Cardiac fibroblast (primary cell): ENCODE measurements around the gene WWTR1.

ENCODE experiments used
- DNase-seq, 2 donors: peaks; one replicate each; pipeline versions ENCODE4 v3.0.0 to v3.0.0-alpha.2; 2010; ENCODE audit warnings: low read depth in 2 of 2
- H3K4me3 ChIP-seq, 2 donors: replicated peaks in 1 of 2; 1 replicate in 1 of 2; 2 replicates in 1 of 2; pipeline ENCODE4 v1.5.1; 2011; ENCODE audit warnings: low read depth in 2 of 2, low read length in 2 of 2, mild to moderate bottlenecking in 2 of 2, moderate library complexity in 1 of 2
- TF ChIP-seq, protein P1 (sequence below): IDR thresholded peaks from one replicate; pipeline ENCODE4 v1.5.1; 2011; ENCODE audit warnings: low read depth, mild to moderate bottlenecking, low read length, inconsistent platforms

Gene WWTR1

DNA sequence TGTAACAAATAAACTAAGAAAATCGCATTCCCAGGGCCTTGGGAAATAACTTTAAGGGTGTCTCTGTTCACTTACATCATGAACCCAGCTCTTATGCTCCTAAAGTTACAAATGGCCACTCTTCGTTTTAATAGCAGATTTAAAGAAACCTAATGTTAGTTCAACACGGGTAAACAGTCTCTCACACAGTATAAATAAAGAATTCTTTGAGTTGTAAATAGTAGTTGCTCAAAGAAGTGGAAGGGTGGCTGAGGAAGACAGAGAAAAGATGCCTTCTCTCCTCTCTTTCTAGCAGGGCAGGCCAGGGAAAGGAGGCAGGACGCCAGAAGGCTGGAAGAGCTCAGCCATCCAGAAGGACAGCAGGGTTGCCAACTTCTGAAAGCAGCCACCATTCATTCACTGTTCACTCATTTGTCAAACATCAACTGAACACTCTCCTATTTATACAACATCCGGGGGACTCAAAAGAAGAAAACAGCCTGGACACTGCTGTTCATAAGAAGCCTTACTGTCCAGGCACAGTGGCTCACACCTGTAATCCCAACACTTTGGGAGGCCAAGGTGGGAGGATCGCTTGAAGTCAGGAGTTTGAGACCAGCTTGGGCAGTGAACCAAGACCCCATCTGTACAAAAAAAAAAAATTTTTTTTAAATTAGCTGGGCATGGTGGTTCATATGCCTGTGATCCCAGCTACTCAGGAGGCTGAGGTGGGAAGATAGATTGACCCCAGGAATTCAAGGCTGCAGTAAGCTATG lies 47.3 kb downstream of the WWTR1 start:
- no peak overlapping the region for H3K4me3 ChIP-seq
- TF ChIP-seq, protein P1, sequence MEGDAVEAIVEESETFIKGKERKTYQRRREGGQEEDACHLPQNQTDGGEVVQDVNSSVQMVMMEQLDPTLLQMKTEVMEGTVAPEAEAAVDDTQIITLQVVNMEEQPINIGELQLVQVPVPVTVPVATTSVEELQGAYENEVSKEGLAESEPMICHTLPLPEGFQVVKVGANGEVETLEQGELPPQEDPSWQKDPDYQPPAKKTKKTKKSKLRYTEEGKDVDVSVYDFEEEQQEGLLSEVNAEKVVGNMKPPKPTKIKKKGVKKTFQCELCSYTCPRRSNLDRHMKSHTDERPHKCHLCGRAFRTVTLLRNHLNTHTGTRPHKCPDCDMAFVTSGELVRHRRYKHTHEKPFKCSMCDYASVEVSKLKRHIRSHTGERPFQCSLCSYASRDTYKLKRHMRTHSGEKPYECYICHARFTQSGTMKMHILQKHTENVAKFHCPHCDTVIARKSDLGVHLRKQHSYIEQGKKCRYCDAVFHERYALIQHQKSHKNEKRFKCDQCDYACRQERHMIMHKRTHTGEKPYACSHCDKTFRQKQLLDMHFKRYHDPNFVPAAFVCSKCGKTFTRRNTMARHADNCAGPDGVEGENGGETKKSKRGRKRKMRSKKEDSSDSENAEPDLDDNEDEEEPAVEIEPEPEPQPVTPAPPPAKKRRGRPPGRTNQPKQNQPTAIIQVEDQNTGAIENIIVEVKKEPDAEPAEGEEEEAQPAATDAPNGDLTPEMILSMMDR = no peak
- no peak for DNase-seq

DNA sequence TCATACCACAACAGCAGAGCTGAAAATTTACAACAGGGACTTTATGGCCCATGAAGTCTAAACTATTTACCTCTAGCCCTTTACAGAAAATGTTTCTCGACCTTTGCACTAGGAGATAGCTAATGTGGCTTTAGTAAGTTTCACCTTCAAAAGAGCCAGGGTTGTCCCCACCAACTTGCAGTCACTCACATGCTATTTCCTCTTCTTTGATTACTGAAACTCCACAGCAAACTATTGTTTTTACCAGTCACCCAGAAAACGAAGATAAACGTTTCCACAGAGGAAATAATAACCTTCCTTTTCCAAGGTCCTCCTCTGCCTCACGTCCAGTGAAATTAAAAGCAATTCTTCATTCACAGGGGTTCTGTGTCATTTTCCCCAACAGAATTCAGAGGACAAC lies 48.2 kb downstream of the WWTR1 start:
- peak in 1 of 2 donors; percentile 34 for DNase-seq

DNA sequence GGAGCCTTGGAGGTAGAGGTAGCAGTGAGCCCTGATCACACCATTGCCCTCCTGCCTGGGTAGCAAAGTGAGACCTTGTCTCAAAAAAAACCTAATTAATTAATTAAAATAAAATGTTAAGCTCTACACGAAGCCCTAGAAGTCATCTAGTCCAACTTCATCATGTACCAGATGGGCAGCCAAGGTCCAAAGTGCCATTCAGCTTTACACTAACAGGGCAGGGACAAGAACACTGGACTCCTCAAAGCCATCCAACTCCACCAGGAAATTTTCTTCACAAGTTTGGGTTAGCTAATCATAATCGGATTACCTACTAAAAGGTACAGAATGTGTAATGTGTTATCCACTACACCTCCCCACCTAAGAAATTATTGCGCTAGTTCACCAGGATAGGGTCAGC lies 48.8 kb downstream of the WWTR1 start:
- TF ChIP-seq, protein P1 = no peak
- DNase-seq = no peak
- H3K4me3 ChIP-seq = no peak overlapping the region

More for the DNA sequence above, 48.2 kb downstream of the WWTR1 start:
- TF ChIP-seq, protein P1 = no peak
- no peak overlapping the region for H3K4me3 ChIP-seq

DNA sequence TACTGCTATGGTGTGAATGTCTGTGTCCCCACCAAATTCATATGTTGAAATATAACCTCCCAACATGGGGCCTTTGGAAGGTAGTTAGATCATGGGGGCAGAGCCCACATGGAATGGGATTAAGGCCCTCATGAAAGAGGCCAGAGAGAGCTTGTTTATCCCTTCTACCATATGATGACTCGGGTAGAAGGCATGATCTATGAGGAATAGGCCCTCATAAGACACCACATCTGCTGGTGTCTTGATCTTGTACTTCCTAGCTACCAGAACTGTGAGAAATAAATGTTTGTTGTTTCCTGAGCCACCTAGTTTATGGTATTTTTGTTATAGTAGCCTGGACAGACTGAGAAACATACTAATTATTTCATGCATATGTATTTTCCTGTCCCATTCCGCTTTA lies 51.9 kb downstream of the WWTR1 start:
- TF ChIP-seq, protein P1 = no peak
- peak; percentile 50 to 84 for DNase-seq
- H3K4me3 ChIP-seq = no peak overlapping the region

DNA sequence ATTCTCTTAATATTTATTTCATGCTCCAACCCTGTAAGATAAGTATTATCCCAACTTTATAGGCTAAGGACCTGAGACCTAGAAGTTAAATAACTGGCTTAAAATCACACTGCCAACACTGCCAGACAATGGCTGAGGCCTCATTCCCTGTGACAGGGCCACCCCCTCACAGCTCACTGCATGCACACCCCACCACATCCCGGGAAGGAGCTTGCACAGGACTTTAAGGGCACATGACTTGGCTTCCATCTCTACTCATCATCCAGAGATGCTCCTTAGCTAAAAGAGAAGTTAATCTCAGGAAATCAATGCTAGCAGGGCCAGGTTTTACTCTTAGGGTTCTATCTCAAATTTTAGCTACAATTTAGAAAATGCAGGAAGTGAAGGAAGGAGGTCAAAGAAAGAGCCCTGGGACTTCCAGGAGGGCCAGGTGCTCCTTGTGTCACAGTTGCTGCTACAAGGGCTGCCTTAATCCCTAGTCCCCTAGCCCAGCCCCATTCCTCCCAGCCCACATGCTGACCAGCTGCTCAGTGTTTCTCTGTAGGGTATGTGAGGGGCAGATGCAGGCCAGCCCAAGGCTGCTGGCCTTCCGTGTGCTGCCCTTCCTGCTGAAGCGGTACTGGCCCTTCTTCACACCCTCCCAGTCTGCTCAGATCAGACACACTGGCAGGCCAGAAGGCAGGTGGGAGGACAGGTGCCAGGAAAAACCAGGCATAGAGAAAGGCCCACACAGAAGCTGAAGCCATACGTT lies 53.5 kb downstream of the WWTR1 start:
- TF ChIP-seq, protein P1 = no peak
- no peak for DNase-seq
- no peak overlapping the region for H3K4me3 ChIP-seq

DNA sequence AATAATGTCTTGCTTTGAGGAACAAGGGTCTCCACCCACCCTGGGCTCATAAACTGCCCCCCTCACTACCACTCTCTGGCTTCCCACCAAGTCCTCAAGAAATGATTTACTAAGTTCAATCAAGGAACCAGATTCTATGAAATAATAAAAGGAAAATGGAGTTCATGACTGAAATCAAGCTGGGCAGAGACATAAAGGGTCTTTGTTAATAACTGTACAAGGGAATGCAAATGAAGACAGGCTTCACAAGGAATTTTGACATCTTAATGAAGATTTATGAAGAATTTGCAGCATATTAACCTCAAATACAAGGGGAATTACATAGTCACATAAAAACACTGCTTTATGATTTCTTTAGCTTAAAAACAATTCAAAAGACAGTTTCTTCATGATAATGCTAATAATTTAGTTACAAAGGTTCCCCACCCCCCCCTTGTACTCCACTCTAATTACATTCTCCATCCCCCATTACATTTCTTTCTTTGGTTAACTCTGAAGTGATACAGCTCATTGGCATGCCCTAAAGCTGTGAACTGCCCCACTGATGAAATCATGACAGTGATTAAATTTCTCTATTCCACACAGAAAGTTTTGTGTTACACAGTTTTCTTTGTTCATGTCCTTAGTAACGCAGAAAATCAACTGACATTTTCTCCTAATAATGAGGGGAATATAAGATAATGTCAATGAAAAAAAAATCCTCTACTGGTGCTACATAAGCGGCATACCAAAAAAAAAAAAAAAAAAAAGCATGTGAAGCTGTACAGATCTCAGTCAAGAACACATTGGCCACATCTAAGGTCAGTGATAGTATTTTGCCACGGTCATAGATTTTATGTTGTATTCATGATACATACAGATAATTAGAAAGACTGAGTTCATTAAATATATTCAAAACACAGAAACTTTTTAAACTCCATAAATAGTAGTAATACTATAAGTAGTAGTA lies 54.4 kb downstream of the WWTR1 start:
- H3K4me3 ChIP-seq = no peak overlapping the region
- DNase-seq = peak; percentile 62 to 71
- TF ChIP-seq, protein P1 = no peak
